MV-4-11 (cell line): ENCODE results near the gene ACOT4.
"Not testable (repeated sequence)": the region's sequence is repeated elsewhere in the genome, so short reads cannot be mapped to it uniquely, and the experiment has no call there.

Experiments
- DNase-seq: peaks from one replicate; lab custom pipeline; 2025; lab: John Stamatoyannopoulos, UW

Gene ACOT4, protein sequence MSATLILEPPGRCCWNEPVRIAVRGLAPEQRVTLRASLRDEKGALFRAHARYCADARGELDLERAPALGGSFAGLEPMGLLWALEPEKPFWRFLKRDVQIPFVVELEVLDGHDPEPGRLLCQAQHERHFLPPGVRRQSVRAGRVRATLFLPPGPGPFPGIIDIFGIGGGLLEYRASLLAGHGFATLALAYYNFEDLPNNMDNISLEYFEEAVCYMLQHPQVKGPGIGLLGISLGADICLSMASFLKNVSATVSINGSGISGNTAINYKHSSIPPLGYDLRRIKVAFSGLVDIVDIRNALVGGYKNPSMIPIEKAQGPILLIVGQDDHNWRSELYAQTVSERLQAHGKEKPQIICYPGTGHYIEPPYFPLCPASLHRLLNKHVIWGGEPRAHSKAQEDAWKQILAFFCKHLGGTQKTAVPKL

DNA sequence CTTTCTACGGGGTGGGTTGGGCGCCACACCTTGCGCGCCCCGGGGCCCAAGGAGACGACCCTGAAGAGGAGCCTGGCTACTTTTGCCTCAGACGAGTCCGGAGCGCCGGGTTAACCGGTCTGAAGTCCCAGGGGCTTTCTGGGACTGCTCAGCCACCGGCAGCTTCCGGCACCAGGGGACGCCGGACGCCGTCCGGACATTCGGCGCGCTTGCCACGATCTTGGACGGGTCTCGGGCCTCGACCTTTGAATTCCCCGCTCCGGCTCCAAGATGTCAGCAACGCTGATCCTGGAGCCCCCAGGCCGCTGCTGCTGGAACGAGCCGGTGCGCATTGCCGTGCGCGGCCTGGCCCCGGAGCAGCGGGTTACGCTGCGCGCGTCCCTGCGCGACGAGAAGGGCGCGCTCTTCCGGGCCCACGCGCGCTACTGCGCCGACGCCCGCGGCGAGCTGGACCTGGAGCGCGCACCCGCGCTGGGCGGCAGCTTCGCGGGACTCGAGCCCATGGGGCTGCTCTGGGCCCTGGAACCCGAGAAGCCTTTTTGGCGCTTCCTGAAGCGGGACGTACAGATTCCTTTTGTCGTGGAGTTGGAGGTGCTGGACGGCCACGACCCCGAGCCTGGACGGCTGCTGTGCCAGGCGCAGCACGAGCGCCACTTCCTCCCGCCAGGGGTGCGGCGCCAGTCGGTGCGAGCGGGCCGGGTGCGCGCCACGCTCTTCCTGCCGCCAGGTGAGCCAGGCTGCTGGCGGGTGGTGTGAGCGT, at the start of gene ACOT4:
TSS of gene ACOT4 (plus strand) at position 184 of the 760 bp plus-strand sequence. CDS start at position 271, 87 bp downstream.
- DNase-seq, result peak; percentile 24

DNA sequence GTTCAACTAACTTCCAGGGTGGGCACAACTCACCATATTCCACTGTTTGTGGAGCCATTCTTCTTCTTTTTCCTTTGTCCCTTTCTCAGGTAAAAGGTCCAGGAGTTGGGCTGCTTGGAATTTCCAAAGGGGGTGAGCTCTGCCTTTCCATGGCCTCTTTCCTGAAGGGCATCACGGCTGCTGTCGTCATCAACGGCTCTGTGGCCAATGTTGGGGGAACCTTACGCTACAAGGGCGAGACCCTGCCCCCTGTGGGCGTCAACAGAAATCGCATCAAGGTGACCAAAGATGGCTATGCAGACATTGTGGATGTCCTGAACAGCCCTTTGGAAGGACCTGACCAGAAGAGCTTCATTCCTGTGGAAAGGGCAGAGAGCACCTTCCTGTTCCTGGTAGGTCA, 48.7 kb upstream of the ACOT4 start:
- not testable (repeated sequence) for DNase-seq

GRCh38 chr14:73545353-73545752, 46.3 kb upstream of the ACOT4 start:
- not testable (repeated sequence) for DNase-seq

DNA sequence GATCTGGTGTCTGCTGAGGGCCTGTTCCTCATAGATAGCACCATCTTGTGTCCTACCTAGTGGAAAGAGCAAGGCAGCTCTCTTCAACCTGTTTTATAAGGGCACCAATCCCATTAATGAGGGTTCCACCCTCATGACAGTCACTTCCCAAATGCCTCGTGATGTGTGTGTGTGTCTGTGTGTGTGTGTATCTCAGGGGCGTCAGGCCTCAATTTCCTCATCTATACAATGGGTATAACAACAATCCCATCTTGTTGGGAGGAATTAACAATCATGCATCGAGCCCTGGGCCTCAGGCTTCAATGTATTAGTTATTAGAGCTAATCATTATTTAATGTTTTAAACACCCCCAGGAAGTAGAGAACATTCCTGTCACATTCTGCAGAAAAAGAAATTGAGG, 42.6 kb upstream of the ACOT4 start:
- DNase-seq, result not testable (repeated sequence)

DNA sequence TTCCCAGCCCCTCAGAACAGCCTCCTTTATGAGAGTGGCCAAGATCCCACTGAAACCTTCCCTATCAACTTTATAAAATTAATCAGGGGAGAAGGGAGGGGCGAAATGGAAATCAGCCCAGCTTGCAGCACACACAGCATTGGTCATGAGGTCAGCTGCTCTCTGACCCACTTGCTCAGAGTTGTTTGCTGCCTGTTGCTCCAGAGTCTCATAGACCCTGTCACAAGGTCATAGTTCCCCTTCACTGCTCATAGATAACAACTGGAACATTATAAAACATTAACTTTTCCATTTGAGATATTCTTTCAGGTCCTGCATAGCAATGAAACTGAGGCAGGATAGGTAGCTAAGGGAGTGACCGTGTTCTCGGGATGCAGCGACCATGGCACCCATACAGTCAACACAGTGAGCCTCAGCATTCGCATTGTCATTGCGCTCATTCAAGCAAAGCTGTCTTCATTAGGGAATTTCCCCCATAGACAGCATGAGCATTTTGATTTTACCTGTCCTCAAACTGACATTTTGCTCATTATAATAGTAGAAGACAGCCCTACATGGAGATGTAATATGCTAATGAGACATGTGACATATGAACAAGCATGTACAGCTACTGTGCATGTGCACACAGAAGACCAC, 41.7 kb upstream of the ACOT4 start:
- DNase-seq, result not testable (repeated sequence)

DNA sequence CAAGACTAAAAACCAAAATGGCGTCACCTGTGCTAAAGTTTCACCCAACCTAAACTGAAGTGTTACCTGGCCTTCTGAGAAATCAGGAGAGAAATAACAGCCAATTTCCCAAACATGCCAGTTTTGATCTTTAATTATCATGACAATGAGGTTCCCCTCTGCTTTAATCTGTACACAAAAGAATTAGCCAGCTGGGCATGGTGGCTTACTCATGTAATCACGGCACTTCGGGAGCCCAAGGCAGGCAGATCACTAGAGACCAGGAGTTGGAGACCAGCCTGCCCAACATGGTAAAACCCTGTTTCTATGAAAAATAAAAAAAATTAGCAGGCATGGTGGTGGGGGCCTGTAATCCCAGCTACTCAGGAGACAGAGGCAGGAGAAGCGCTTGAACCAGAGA, 37.8 kb upstream of the ACOT4 start:
- DNase-seq, result no peak

DNA sequence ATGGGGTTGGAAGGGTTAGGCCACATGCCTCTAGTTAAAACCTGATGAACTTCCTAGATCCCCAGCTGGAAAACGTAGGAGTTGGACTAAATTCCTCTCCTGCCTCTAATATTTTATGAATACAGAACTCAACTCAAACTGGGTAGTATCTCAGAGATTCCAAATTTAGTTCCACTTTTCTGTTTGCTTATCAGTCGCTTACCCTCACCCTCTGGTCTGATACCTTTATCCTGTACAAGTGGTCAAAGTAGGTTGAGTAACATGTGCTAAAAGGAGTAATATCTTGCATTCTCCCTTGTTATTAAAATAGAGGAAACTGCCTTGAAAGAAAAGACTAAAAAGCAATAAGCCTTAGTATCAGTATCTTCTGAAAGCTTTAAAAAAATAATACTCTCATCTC, 34.5 kb upstream of the ACOT4 start:
- not testable (repeated sequence) for DNase-seq

DNA sequence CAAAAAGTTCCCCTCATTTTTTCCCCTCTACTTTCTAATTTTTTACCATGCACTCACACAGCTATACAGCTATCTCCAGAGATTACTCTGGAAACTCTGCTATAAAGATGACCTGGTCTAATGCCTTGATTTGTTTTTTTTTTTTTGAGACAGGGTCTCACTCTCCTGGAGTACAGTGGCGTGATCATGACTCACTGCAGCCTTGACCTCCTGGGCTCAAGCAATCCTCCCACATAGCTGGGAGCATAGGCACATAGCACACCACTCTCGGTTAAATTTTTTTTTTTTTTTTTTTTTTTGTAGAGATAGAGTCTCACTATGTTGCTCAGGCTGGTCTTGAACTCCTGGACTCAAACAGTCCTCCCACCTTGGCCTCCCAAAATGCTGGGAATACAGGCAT, 33.4 kb upstream of the ACOT4 start:
- DNase-seq, result not testable (repeated sequence)

DNA sequence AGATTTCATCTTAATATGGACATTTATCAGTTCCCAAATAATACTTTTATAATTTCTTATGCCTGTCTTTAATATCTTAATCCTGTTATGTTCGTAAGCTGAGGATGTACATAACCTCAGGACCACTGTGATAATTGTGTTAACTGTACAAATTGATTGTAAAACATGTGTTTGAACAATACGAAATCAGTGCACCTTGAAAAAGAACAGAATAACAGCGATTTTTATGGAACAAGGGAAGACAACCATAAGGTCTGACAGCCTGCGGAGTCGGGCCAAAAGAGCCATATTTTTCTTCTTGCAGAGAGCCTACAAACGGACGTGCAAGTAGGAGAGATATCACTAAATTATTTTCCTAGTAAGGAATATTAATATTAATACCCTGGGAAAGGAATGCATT, 29.4 kb upstream of the ACOT4 start:
- not testable (repeated sequence) for DNase-seq

GRCh38 chr14:73562696-73563095, 29.0 kb upstream of the ACOT4 start:
- not testable (repeated sequence) for DNase-seq

DNA sequence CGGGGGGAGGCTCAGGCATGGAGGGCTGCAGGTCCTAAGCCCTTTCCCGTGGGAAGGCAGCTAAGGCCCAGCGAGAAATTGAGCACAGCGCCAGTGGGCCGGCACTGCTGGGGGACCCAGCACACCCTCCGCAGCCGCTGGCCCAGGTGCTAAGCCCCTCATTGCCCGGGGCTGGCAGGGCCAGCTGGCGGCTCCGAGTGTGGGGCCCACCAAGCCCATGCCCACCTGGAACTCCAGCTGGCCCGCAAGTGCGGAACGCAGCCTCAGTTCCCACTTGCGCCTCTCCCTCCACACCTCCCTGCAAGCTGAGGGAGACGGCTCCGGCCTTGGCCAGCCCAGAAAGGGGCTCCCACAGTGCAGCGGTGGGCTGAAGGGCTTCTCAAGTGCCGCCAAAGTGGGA, 25.2 kb upstream of the ACOT4 start:
- not testable (repeated sequence) for DNase-seq

GRCh38 chr14:73566935-73567334, 24.7 kb upstream of the ACOT4 start:
- not testable (repeated sequence) for DNase-seq

- DNase-seq, result no peak
Observed at GRCh38 chr14:73567358-73567757, 24.3 kb upstream of the ACOT4 start.

DNA sequence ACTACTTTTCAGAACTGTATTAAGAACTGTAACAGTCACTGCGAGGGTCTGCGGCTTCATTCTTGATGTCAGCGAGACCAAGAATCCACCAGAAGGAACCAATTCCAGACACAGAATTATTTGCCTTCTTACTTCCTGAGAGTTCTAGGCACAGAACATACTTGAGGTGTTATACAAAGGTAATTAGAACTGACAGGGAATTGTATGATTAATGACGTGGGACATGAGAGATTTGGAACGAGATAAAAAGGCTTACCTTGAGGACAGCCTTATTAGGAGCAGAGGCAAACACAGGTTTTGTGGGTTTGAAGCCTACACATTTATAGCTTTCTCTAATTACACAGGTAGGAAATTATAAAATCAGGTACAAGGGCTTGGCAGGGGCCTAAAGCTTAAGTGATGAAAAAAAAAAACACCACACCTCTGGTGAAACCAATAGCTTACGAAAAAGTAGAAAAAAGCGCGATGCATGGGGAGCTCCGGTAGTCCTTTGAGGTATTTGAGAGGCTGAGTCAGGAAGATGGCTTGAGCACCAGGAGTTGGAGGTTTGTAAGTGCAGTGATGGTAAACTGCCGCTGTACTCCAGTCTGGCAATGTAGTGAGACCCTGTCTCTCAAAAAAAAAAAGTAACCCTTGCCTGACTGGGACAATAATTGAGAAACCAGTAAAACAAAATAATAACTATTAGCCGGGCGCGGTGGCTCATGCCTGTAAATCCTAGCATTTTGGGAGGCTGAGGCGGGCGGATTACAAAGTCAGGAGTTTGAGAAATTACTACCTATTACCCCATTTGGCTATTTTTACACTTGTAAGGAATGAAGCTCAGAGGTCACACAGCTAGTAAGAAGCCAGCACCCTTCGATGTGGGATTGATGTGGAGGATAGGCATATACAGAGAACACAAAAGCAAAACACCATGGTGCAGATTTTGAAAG, 23.5 kb upstream of the ACOT4 start:
- DNase-seq, result no peak

DNA sequence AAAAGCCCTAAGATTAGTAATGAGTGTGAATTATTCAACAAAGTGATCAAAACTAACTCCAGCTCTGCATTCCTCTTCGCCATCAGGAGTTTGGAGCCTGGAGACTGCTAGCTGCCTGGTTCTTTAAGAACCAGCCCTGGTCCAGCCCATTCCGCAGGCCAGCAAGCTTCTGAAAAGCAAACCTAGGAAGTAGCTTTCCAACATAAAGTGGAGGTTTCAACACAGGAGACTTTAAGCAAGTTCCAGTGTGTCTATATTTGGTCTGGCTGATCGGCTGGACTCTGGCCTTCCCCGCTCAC, 22.8 kb upstream of the ACOT4 start:
- DNase-seq, result not testable (repeated sequence)

DNA sequence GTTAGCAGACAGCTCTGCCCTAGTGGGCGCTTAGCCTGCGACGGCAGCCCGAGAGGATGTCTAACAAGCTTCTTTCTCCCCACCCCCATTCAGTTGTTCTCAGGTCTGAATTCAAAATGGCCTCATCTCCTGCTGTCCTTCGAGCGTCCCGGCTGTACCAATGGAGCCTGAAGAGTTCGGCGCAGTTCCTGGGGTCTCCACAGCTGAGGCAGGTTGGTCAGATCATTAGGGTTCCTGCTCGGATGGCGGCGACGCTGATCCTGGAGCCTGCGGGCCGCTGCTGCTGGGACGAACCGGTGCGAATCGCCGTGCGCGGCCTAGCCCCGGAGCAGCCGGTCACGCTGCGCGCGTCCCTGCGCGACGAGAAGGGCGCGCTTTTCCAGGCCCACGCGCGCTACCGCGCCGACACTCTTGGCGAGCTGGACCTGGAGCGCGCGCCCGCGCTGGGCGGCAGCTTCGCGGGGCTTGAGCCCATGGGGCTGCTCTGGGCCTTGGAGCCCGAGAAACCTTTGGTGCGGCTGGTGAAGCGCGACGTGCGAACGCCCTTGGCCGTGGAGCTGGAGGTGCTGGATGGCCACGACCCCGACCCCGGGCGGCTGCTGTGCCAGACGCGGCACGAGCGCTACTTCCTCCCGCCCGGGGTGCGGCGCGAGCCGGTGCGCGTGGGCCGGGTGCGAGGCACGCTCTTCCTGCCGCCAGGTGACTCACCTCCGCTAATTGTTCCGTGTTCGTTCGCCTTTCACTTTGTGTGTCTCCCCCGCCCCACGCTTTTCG, 22.3 kb upstream of the ACOT4 start, which contains the start of gene ACOT2:
TSS of gene ACOT2 (plus strand) at position 29 of the 774 bp plus-strand sequence. CDS start at position 57, 28 bp downstream.
- DNase-seq, result peak; percentile 65

GRCh38 chr14:73570913-73571312, 20.8 kb upstream of the ACOT4 start:
- peak; percentile 23 for DNase-seq

- not testable (repeated sequence) for DNase-seq
Observed at GRCh38 chr14:73573034-73573433, 18.6 kb upstream of the ACOT4 start.

GRCh38 chr14:73573740-73574139, 17.9 kb upstream of the ACOT4 start:
- not testable (repeated sequence) for DNase-seq

GRCh38 chr14:73574251-73574650, 17.4 kb upstream of the ACOT4 start:
- not testable (repeated sequence) for DNase-seq

DNA sequence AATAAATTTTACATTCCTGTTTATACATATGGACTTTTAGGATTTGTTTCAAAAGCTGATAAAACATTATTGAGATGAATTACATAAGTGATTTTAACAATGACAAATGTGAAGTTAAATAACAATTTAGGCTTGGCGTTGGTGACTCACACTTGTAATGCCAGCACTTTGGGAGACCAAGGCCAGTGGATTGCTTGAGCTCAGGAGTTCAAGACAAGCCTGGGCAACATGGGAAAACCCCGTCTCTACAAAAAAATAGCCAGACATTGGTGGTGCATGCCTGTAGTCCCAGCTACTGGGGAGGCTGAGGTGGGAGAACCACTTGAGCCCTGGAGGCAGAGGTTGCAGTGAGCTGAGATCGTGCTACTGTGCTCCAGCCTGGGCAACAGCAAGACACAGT, 15.3 kb upstream of the ACOT4 start:
- DNase-seq, result no peak
